K562 (cell line): ENCODE data around the gene HELZ. TPM values are rescaled to one million over a fixed set of nuclear protein-coding genes. Genes with fewer than 3 reads are reported as not detected.

ENCODE experiments used
- HDAC8 ChIP-seq: fragments of 450-650 bp; IDR thresholded peaks from 2 replicates; pipeline ENCODE4 v1.6.1; 2016; ENCODE audit warnings: mild to moderate bottlenecking, missing genetic modification characterization, moderate library complexity, missing compliant biosample characterization
- MAFG ChIP-seq: fragments of 450-650 bp; conservative IDR thresholded peaks from 2 replicates; pipeline ENCODE4 v1.6.1; 2016; ENCODE audit warnings: missing genetic modification characterization, missing compliant biosample characterization
- PHF21A ChIP-seq: fragments of 450-650 bp; IDR thresholded peaks from 2 replicates; pipeline ENCODE4 v1.6.1; 2017; ENCODE audit warnings: low read depth, borderline replicate concordance
- PURB ChIP-seq: sonication (generic); formaldehyde crosslinking; IDR thresholded peaks from 2 replicates; pipeline ENCODE4 v1.9.0; 2021; ENCODE audit warnings: low read depth, mild to moderate bottlenecking, missing genetic modification reagents
- polyA plus RNA-seq, 8 experiments: library from polyadenylated mRNA; depleted of rRNA in 4 of 8; stranded (reverse) in 5 of 8; unstranded in 3 of 8; fragments of >200 nt; fragmentation: Nextera tagmentation in 2 of 8; fragmentation: Illumina TruSeq in 1 of 8; extraction: Ambion mirVana in 2 of 8; extraction: Trizol in 1 of 8; gene quantifications; 2 replicates each; pipeline versions ENCODE4 v1.2.1 to v1.2.3, GENCODE V29; 2011 to 2014; ENCODE audit warnings: inconsistent platforms in 1 of 8, missing spikeins in 1 of 8
- total RNA-seq, 7 experiments: library from RNA; depleted of rRNA in 6 of 7; stranded (reverse); fragments of >200 nt in 6 of 7; fragmentation: Illumina TruSeq in 2 of 7; extraction: Trizol in 2 of 7; gene quantifications; 2 replicates each; pipeline versions ENCODE4 v1.2.1 to v1.2.3, GENCODE V29; 2011 to 2021; ENCODE audit warnings: low replicate concordance in 1 of 7
- TF ChIP-seq, protein P1 (sequence below): IDR thresholded peaks from 3 replicates; pipeline ENCODE4 v1.6.1; 2011; ENCODE audit warnings: borderline replicate concordance, mild to moderate bottlenecking, moderate library complexity; ENCODE audit not compliant: insufficient read length; ENCODE audit errors: extremely low read depth
- TF ChIP-seq, protein P2 (sequence below): sonication (generic); formaldehyde crosslinking; IDR thresholded peaks from 2 replicates; pipeline ENCODE4 v1.8.0; 2023; ENCODE audit warnings: mild to moderate bottlenecking, missing genetic modification reagents
- TF ChIP-seq, protein P3 (sequence below): IDR thresholded peaks from 2 replicates; pipeline ENCODE4 v1.6.1; 2012; ENCODE audit warnings: low read depth, low read length, improper control_type of control experiment, borderline replicate concordance

Gene HELZ
- total and polyA plus RNA-seq, 9 of the 15 experiments (the other 6 are each of a cell fraction or from before 2014, with no cell fraction given) = 5.2 to 39.8 (median 17.3) TPM

DNA sequence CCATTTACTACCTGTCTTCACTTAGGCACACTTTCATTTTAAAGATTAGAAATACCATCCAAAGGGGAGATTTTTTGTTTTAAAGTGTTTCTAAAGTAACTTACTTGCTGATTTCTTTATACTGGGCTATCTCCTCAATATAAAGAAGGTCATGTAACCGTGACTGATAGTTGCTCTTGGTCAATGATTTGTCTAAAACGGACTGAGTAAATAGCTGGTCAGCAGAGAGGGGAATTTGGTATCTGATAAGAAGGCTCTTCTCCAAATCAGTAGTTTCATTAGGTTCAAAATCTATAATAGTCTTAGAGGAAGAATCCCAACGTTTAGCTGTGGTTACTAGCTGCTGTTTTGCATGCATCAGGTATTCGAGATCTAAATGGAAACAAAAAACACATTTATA, 66.4 kb downstream of the HELZ start (continued):
- TF ChIP-seq HDAC8 (tag) = no peak
- TF ChIP-seq PHF21A = no peak
- TF ChIP-seq MAFG (tag) = no peak
- TF ChIP-seq, protein P1, sequence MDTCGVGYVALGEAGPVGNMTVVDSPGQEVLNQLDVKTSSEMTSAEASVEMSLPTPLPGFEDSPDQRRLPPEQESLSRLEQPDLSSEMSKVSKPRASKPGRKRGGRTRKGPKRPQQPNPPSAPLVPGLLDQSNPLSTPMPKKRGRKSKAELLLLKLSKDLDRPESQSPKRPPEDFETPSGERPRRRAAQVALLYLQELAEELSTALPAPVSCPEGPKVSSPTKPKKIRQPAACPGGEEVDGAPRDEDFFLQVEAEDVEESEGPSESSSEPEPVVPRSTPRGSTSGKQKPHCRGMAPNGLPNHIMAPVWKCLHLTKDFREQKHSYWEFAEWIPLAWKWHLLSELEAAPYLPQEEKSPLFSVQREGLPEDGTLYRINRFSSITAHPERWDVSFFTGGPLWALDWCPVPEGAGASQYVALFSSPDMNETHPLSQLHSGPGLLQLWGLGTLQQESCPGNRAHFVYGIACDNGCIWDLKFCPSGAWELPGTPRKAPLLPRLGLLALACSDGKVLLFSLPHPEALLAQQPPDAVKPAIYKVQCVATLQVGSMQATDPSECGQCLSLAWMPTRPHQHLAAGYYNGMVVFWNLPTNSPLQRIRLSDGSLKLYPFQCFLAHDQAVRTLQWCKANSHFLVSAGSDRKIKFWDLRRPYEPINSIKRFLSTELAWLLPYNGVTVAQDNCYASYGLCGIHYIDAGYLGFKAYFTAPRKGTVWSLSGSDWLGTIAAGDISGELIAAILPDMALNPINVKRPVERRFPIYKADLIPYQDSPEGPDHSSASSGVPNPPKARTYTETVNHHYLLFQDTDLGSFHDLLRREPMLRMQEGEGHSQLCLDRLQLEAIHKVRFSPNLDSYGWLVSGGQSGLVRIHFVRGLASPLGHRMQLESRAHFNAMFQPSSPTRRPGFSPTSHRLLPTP = no peak
- TF ChIP-seq, protein P2, sequence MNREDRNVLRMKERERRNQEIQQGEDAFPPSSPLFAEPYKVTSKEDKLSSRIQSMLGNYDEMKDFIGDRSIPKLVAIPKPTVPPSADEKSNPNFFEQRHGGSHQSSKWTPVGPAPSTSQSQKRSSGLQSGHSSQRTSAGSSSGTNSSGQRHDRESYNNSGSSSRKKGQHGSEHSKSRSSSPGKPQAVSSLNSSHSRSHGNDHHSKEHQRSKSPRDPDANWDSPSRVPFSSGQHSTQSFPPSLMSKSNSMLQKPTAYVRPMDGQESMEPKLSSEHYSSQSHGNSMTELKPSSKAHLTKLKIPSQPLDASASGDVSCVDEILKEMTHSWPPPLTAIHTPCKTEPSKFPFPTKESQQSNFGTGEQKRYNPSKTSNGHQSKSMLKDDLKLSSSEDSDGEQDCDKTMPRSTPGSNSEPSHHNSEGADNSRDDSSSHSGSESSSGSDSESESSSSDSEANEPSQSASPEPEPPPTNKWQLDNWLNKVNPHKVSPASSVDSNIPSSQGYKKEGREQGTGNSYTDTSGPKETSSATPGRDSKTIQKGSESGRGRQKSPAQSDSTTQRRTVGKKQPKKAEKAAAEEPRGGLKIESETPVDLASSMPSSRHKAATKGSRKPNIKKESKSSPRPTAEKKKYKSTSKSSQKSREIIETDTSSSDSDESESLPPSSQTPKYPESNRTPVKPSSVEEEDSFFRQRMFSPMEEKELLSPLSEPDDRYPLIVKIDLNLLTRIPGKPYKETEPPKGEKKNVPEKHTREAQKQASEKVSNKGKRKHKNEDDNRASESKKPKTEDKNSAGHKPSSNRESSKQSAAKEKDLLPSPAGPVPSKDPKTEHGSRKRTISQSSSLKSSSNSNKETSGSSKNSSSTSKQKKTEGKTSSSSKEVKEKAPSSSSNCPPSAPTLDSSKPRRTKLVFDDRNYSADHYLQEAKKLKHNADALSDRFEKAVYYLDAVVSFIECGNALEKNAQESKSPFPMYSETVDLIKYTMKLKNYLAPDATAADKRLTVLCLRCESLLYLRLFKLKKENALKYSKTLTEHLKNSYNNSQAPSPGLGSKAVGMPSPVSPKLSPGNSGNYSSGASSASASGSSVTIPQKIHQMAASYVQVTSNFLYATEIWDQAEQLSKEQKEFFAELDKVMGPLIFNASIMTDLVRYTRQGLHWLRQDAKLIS (CRISPR knock-in tag) = no peak
- no peak for TF ChIP-seq PURB (CRISPR knock-in tag)
- TF ChIP-seq, protein P3, sequence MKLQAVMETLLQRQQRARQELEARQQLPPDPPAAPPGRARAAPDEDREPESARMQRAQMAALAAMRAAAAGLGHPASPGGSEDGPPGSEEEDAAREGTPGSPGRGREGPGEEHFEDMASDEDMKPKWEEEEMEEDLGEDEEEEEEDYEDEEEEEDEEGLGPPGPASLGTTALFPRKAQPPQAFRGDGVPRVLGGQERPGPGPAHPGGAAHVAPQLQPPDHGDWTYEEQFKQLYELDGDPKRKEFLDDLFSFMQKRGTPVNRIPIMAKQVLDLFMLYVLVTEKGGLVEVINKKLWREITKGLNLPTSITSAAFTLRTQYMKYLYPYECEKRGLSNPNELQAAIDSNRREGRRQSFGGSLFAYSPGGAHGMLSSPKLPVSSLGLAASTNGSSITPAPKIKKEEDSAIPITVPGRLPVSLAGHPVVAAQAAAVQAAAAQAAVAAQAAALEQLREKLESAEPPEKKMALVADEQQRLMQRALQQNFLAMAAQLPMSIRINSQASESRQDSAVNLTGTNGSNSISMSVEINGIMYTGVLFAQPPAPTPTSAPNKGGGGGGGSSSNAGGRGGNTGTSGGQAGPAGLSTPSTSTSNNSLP = no peak
